HG03571 (cell line): ENCODE data around the gene SRGAP1.
"Not testable (repeated sequence)": the region's sequence is repeated elsewhere in the genome, so short reads cannot be mapped to it uniquely, and the experiment has no call there.

Experiments
- ATAC-seq: cut with Tn5 transposase; IDR thresholded peaks from one replicate; pipeline ENCODE4 v1.9.1; 2021; ENCODE audit not compliant: unreplicated experiment

The SRGAP1 gene

DNA sequence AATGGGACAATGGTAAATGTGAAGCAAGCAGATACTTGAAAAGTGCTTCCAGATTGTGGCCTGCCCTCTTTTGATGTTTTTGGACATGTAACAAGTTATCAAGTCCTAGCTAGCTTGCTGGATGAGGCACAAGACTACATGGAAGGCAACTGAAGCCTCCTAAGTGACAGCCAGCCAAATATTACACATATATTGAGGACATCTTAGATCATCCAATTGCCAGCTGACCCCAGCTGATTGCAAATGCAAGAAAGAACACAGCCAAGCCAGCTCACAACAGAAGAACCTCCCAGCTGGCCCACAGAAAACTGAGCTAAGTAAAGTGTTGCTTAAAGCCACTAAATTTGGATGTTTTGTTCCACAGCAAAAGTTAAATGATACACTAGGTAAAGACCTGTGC lies 156.9 kb downstream of the SRGAP1 start:
- ATAC-seq: no peak

DNA sequence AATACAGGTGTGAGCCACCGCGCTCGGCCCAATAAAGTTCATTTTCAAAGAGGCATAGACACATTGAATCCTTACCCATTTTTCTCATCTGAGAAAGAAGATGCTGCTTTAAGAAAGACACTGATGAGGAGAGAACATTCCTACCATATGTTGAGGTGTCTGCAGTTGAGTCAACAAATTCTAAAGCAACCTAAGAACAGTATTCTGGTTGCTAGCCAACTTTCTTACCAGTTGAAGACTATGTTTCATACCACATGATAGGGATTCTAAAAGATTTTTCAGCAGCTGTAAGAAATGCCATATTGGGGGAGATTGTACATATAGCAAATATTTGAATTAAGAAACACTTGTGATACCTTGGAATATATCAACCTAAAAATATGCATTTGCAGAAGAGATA lies 160.1 kb downstream of the SRGAP1 start:
- no peak for ATAC-seq

DNA sequence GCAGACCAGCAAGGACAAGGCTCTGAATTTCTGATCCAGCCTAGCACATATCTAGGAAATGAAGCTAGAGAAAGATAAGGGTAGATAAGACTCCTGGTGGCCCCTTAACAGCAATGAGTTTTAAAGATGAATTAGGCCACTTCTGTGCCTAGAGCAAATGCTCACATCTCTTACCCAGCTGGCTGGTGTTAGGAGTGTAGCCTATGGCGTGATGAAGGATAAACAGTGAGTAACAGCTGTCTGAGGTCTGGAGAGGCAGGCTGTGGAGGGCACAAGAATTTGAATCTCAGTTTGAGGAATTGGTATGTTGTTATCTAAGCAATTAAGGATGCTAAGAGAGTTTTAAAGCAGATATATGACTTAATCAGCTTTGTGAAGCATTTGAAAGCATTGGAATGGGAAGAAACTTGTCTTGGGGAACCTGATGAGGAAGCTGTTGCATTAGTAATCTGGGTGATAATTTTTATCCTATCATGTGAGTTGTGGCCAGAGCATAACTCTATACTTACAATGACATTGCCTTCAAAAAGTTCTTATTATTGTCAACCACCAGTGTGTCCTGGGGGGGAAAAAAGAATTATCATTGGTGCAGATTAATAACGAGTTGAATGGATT lies 161.8 kb downstream of the SRGAP1 start:
- no peak for ATAC-seq

DNA sequence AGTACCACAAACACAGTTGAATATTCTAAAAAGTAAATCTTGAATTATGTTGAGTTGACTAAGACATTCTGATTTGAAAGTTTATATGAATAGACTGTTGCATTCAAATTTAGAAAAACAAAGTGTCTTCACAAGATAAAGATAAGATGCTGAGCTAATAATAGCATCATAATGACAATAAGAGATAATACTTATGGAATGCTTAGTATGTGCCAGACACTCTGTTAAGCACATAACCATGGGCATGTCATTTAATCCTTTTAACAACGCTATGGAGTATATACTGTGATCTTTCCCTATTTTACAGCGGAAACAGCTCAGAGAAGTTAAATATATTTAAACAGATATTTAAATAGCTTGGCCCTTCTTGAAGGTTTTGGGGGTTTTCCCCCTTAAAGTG lies 163.4 kb downstream of the SRGAP1 start:
- no peak for ATAC-seq

DNA sequence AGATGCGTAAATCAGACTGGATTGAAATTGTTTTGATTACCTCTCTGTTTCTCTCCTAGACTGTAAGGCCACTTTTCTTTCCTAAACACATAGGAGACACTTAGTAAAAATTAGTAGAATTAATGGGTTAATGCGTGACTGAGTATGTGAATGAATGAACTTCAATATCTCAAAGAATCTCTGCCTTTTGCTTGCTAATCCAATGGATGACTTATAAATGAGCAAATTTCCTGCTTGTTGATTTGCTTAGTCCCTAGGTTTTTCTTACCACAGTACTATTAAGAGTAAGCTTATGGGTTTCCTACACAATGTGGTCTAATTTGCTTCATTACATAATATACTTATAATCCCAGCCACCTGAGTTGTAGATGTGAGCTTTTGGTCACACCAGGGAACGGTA lies 164.1 kb downstream of the SRGAP1 start:
- no peak for ATAC-seq

DNA sequence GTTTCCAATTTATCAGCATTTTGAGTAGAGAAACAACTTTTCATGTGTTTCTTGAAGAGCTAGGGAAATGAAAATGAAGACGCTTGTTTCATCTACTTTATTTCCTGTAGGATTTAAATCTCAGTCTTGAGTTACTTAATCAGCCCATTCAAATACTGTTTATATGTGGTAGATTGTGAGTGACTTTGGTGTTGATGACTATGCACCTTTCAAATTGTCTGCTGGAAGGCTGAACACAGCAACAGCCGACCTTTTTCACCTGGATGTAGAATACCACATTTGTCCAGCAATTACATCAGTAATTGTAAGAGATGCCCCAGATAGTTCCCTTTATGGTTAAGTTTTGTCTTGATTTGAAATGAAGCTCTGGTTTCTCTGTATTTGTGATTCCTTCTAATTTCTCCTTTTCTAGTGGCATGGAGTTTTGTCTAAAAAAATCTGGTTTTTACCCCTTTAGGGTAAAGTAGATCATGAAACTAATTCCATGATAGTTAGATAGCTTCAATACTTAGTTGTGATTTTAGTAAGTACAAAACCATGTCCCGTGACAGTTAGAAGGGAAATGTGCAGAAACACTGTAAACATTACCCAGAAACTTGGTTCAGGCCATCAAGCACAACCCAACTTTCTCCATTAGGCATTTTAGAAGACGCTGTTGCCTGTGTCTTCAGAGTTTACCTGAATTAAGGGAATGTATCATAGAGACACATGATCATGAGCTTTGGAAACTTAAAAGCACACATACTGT lies 165.0 kb downstream of the SRGAP1 start:
- peak; percentile 71 for ATAC-seq

DNA sequence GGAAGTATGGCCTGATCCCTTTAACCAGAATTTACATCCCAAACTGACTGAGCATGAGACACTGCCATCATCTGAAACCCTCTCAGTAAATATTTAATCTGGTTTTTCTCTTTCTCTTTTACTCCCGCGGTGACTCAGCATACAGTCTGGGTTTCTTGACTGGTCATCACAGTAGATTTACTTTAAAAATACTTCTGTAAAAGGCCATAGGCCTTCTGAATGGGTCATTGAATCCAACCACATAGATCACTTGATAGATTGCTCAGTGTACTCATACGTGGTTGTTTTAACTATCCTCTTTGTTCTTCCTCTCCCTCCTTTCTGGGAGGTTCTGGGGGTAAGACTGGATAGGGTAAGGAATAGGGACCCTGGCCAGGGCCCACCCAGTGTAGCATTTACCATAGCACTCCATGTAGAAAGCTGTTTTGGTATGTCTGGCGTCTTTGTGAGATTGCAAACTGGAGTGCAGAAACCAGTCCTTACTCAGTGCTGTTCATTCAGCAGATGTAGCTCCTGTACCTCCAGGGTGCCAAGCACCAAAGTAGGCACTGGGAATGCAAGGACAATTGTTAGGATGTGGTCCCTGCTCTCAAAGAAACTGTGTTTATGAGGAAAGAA lies 165.7 kb downstream of the SRGAP1 start:
- peak; percentile 87 for ATAC-seq

DNA sequence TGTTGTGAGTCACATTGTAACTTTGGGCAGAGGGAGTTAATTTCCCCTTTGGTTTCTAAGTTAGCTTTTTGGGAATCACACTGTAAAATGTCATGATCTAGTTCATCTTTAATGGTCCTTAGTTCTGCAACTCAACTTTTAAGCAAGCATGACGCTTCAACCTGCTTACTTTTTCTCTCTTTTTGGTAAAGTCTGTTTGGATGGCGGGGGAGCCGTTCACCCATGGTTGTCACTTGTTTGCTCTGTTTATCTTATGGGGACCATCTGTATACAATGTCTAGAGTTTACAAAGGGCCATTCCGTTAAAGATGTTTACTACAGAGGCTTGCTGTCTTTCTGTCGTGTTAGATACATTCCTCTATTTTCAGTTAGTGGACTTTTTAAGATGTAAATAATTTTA lies 172.0 kb downstream of the SRGAP1 start:
- ATAC-seq: no peak

DNA sequence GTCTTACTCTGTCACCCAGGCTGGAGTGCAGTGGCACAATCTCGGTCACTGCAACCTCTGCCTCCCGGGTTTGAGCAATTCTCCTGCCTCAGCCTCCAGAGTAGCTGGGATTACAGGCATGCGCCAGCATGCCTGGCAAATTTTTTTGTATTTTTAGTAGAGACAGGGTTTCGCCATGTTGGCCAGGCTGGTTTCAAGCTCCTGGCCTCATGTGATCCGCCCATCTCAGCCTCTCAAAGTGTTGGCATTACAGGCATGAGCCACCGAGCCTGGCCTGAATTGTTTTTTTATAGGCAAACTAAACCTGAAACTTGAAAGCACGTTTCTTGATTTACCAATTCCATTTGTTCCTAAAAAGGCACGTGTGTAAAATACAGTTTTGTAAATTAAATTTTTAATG lies 173.6 kb downstream of the SRGAP1 start:
- not testable (repeated sequence) for ATAC-seq

DNA sequence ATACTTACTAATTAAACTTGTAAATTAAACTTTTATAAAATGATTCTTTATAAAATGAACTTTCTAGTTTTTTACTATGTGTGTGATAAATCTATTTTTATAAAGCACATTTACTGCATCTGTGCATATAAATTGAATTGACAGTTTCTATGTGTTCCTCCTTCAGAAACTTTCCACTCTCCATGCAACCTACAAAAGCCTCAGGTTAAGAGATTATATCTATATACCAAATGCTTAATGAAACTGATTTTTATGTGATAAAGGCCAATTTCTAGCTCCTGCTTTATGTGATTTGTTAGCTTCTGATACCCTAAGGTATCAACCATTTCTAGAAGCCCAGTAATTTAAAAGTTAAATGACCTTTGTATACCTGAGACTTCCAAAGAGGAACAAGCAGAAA lies 174.0 kb downstream of the SRGAP1 start:
- ATAC-seq: no peak

DNA sequence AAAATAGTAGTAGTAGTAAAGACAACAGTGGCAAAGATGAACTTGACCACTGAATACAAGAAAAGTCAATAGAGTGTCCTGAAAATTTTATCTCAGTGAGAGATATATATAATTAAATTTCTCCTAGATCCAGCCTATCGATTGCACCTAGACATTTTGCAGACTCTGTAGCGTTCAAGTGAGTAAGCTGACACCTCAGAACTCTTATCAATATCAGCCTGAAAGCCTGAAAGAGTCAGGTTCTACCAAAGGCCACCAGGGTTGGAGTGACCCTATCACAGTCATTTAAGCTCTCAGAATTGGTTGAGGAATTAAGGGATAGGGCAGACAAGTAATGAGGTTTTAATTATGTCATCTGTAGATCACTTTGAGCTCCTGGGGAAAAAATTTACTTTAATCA lies 174.6 kb downstream of the SRGAP1 start:
- no peak for ATAC-seq

DNA sequence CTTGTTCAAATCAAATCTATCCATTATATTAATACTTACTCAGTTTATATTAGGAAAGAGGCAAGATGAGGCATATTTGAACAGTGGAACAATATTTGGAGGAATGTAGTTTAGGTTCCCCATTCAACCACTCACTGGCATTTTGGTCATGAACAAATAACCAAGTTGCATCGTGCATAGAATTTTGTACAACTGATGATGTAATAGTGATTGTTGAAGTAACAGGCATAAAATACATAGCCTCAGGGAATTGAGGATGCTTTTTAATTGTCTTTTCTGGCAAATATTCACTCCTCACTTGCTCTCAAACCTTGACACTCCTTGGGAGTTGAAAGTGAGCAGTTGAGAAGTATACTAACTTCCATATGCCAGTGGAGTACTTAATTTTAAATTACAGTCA lies 175.2 kb downstream of the SRGAP1 start:
- ATAC-seq: no peak

DNA sequence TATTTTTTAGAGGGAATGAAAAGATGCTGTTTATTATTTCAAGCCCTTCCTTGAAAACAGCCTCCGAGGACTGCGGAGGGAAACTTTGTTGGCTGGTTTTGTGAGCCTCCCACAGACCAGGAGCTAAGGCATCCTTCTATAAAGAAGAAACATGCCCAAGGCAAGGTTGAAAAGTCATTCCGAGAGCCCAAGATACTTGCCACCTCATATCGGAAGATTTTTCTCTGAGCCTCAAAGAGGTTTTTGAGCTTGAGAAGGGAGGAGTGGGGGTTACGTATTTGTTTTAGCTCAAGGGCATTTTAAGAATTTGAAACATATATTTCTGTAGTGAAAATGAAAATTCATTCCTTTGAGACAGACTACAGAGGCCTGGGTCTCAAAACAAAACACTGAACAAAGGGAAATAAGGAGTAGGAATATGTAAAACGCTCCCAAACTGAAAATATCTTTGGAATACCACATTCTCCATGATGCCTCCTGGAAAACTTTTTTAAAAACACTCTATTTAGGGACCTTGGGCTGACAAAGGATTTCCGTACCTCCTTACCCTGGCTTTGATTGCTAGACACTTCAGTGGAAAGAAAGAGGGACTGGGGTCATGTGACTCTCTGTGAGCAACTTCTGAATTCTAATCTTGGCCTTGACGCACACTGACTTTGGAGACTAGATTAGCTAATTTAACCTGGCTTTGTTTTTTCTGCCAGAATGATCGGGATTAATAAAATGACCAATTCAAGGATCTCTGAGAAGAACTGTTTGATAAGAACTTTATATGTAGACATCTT lies 180.9 kb downstream of the SRGAP1 start:
- ATAC-seq: no peak

DNA sequence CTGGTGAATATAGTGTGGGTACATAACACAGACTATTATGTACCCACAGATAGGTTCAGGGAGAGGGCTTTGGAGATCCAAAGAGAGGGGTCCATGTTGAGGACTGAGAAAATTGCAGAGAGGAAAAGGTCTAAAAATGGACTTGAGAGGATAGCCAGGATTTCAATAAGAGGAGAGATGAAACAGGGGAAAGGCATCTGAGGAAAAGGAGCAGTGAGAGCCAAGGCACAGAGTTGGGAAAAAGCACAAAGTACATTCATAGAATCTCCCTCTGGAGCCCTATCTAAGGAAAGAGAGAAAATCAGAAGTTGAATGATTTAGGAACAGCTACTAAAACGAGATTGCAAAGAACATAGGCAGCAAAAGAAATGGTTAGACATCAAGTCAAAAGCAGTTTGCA lies 182.8 kb downstream of the SRGAP1 start:
- ATAC-seq: no peak

DNA sequence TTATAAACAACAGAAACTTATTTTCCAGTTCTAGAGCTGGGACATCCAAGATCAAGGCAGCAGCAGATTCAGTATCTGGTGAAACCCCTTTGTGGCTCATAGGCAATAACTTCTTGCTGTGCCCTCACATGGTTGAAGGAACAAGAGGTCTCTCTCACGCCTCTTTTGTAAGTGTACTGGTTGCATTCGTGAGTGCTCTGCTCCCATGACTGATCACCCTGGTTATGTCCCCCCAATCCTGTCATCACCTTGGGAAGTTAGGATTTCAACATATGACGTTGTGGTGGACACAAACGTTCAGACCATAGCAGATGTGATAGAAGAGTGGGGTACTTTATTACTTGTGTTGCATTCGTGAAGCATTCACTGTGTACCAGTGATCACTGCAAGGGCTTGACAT lies 184.0 kb downstream of the SRGAP1 start:
- no peak for ATAC-seq

DNA sequence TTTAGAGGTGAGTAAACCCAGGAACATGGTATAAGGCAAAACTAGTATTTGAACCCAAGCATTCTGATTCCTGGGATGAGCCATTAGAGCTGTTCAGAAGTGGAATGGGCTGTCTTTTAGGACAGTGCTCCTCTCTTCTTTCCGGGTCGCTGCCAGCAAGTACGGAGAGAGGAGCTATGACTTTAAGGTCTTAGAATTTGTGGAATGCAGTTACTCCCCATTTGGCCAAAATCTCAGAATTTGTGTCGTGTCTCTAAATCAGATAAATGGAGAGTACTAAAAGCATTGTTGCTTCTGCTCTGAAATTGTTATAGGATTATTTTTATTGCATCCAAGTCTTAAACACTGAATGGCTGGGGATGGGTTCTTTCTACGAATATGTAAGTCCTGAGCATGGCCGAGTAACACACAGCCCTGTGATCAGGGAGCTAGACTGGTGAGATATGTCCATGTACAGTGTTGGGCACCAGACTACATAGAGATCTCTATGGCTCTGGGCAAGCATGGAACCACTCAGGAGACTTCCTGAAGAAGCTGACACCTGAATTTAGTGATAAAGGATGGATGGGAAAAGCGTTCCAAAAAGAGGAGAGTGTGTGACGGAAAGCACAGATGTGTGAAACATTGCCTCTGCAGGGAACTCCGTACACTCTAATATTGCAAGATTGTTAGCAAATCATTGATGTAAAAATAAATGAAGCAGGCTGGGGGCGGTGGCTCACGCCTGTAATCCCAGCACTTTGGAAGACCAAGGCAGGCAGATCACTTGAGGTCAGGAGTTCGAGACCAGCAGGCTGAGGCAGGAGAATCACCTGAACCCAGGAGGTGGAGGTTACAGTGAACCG lies 184.7 kb downstream of the SRGAP1 start:
- no peak for ATAC-seq

DNA sequence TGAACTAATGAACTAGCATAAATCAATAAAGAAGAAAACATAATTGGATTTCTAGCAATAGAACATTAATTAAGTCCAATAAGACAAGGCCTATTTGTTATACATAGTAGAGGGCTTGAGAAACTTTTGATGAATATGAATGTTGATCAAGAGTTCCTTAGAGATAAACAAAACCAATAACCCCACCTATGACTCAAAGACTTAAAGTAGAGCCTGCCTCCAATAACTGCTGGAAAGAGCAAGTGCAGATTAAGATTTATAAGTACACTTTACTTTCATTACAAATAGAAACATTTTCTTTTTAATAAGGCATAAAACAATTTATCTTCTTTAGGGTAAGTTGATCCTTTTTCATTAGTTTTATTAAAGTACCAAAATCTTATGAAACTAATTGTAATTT lies 185.7 kb downstream of the SRGAP1 start:
- no peak for ATAC-seq

DNA sequence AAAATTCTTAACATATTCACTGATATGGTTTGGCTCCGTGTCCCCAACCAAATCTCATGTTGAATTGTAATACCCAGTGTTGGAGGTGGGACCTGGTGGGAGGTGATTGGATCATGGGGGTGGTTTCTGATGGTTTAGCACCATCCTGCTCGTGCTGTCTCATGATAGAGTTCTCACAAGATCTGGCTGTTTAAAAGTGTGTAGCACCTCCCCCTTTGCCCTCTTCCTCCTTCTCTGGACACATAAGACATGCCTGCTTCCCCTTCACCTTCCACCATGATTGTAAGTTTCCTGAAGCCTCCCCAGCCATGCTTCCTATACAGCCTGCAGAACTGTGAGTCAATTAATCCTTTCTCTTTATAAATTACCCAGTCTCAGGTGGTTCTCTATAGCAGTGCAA lies 189.6 kb downstream of the SRGAP1 start:
- not testable (repeated sequence) for ATAC-seq

DNA sequence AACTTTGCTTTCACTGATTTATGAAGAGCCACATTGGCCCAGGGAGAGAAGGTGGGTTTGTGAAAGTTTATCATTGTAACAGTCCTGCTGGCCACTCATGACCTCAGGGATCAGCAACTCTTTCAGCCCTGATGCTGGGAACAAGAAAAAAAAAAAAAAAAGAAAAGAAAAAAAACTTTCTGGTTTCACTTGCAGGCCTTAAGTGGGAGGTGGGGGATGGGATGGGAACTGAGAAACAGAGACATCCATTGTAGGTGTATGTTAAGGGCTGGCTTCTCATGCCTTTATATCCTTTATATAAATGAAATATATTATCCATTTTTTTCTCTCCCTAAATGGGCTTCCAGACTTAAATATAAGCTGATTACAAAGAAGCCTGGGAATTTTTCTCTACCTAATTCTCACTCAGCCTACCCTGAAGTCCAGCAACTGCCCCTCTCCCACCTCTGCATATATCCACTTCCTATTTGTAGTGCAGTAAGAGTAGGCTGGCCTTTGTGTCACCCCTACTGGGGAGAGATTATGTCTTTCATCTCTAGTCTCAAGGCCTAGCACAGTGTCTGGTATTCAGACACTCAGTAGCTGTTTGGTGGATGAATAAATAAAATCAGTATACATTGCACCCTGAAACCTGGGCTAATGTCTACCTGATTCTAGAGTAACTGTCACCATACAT lies 190.5 kb downstream of the SRGAP1 start:
- ATAC-seq: no peak

DNA sequence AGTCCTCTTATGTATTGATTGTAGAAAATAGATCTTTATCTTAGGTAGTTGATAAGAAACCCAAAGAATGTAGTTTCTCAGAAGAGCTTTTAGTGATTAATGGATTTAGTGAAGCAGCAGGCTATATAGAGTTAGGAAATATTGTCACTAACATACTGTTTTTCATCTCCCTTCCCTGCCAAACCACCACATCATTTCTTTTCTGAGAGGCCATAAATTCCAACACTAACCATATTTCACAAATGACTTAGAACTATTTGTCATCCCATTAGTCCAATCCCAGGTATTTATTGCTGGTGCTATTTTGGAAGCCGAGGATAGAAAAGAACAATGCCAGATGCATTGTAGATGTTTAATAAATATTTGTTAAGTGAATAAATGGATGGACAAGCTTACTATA lies 191.9 kb downstream of the SRGAP1 start:
- no peak for ATAC-seq
